Measurements from ENCODE around the gene OR13C2. TPM values are rescaled to one million over a fixed set of nuclear protein-coding genes. Genes with fewer than 3 reads are reported as not detected.

OR13C2 gene
- total RNA-seq, 1 experiment from 2014 or later = not detected

Other genes with a start within 250 kb of the OR13C2 start
- not detected in 2 replicates for gene OR13F1, start 101.4 kb downstream of the OR13C2 start, total RNA-seq (2014; rRNA removed; shearing (Covaris generic))
- gene OR13C4, start 78.4 kb downstream of the OR13C2 start, total RNA-seq (2014; rRNA removed; shearing (Covaris generic)) = not detected in 2 replicates
- not detected in 2 replicates for gene OR13C3, start 68.8 kb downstream of the OR13C2 start, total RNA-seq (2014; rRNA removed; shearing (Covaris generic))
- gene OR13C8, start 36.5 kb downstream of the OR13C2 start, total RNA-seq (2014; rRNA removed; shearing (Covaris generic)) = not detected in 2 replicates
- gene OR13C5, start 6.2 kb downstream of the OR13C2 start, total RNA-seq (2014; rRNA removed; shearing (Covaris generic)) = not detected in 2 replicates
- gene OR13C9, start 12.6 kb upstream of the OR13C2 start, total RNA-seq (2014; rRNA removed; shearing (Covaris generic)) = not detected in 2 replicates
- not detected in 2 replicates for gene OR13D1, start 88.9 kb upstream of the OR13C2 start, total RNA-seq (2014; rRNA removed; shearing (Covaris generic))
- gene NIPSNAP3A, start 142.1 kb upstream of the OR13C2 start, total RNA-seq (2014; rRNA removed; shearing (Covaris generic)) = 20.7 and 22.6 TPM in 2 replicates
- 0.19 TPM in 1 of 2 replicates, not detected in the other for gene NIPSNAP3B, start 158.5 kb upstream of the OR13C2 start, total RNA-seq (2014; rRNA removed; shearing (Covaris generic))

Data from HT1080 (cell line).